ENCODE data around the gene UGT1A10. TPM values are rescaled to one million over a fixed set of nuclear protein-coding genes. Genes with fewer than 3 reads are reported as not detected.

Gene UGT1A10
- total RNA-seq, 1 donor from 2014 or later = not detected

GRCh38 chr2:233754872-233755611 lies 118.8 kb downstream of the UGT1A10 start:
- DNase-seq (ENCODE audit: extremely low spot score, unreplicated experiment) = no peak
- Mint-ChIP-seq H3K27me3 (no peaks in the 10 kb centered on the region), H3K4me1 (ENCODE audit: unreplicated experiment) (no peaks in the 10 kb centered on the region), H3K27ac (no peak overlapping the region), H3K36me3 (no peaks in the 10 kb centered on the region), H3K4me3 (no peak overlapping the region), H3K9me3 (peaks cover 10% of the 10 kb centered on the region)
- no peak for TF ChIP-seq CTCF (conservative IDR thresholded peaks at IDR 0.05)

GRCh38 chr2:233756429-233757081 lies 120.3 kb downstream of the UGT1A10 start:
- H3K4me1 Mint-ChIP-seq (ENCODE audit: unreplicated experiment) = no peaks in the 10 kb centered on the region
- TF ChIP-seq CTCF (conservative IDR thresholded peaks at IDR 0.05) = no peak
- no peak overlapping the region for H3K4me3 Mint-ChIP-seq
- DNase-seq (ENCODE audit: extremely low spot score, unreplicated experiment) = no peak
- peaks cover 10% of the 10 kb centered on the region for H3K9me3 Mint-ChIP-seq
- peaks cover 2% of the 10 kb centered on the region for H3K27me3 Mint-ChIP-seq
- no peaks in the 10 kb centered on the region for H3K36me3 Mint-ChIP-seq
- H3K27ac Mint-ChIP-seq = no peak overlapping the region

- no peak for TF ChIP-seq CTCF (conservative IDR thresholded peaks at IDR 0.05)
- Mint-ChIP-seq H3K27ac (no peak overlapping the region), H3K4me3 (no peak overlapping the region), H3K4me1 (ENCODE audit: unreplicated experiment) (no peaks in the 10 kb centered on the region), H3K9me3 (peaks cover 10% of the 10 kb centered on the region), H3K36me3 (no peaks in the 10 kb centered on the region), H3K27me3 (peaks cover 3% of the 10 kb centered on the region)
- DNase-seq (ENCODE audit: extremely low spot score, unreplicated experiment) = no peak
These were observed 121.9 kb downstream of the UGT1A10 start for GRCh38 chr2:233758141-233758540.

GRCh38 chr2:233758849-233759248 lies 122.6 kb downstream of the UGT1A10 start:
- no peak for DNase-seq (ENCODE audit: extremely low spot score, unreplicated experiment)

GRCh38 chr2:233760043-233760442 lies 123.8 kb downstream of the UGT1A10 start, which contains the start of gene UGT1A1:
TSS of gene UGT1A1 (plus strand) at chr2:233760270. CDS start at chr2:233760288, 18 bp downstream.
- Mint-ChIP-seq H3K4me3 (no peak within 1 kb of the TSS), H3K27ac (no peak within 1 kb of the TSS), H3K9me3 (peaks cover 10% of the 10 kb centered on the region), H3K36me3 (no peaks in the 10 kb centered on the region), H3K4me1 (ENCODE audit: unreplicated experiment) (no peaks in the 10 kb centered on the region), H3K27me3 (peaks cover 16% of the 10 kb centered on the region)
- no peak for DNase-seq (ENCODE audit: extremely low spot score, unreplicated experiment)
- TF ChIP-seq CTCF (conservative IDR thresholded peaks at IDR 0.05) = no peak

More at GRCh38 chr2:233758849-233759248, 122.6 kb downstream of the UGT1A10 start:
- no peaks in the 10 kb centered on the region for H3K4me1 Mint-ChIP-seq (ENCODE audit: unreplicated experiment)
- H3K9me3 Mint-ChIP-seq = peaks cover 10% of the 10 kb centered on the region
- no peak for TF ChIP-seq CTCF (conservative IDR thresholded peaks at IDR 0.05)
- no peak overlapping the region for H3K27ac Mint-ChIP-seq
- peaks cover 10% of the 10 kb centered on the region for H3K27me3 Mint-ChIP-seq
- no peak overlapping the region for H3K4me3 Mint-ChIP-seq
- H3K36me3 Mint-ChIP-seq = no peaks in the 10 kb centered on the region
